ENCODE data around the gene TMEM273. TPM values are rescaled to one million over a fixed set of nuclear protein-coding genes. Genes with fewer than 3 reads are reported as not detected.

TMEM273 gene
- total RNA-seq, 1 donor: not detected

DNA sequence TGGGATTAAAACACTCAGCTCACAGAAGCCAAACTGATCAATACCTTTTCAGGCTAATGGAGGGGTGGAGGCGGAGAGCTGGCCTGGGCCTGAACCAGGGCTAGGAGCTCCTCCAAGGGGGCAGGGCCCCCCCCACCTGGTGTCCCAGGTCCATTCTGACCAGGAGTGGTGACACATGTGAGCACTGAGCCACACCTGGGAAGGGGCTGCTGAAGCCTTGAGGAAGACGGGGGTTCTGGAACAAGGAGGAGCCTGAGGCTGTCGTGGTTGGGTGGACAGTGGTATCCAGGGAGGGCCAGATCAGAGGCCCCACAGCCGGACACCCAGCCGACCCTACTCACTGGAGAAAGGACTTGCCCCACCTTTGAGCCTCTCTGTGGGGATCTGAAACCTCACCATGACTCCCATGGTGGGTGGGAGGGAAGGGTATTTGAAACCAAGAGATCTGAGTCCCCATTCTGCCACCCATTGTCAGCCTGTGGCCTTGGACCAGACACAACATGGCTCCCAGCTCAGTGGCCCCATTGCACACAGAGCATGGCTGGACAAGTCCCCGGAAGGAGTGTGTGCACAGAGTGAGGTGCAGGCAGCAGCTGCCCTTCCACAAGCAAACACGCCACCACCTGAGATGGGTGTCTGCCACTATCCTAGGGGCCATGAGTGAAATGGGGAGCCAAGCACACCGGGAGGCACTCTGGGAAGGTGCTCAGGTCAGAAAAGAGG, 12.4 kb downstream of the TMEM273 start:
- no peaks in the 10 kb centered on the region for H3K79me2 ChIP-seq (ENCODE audit: insufficient read depth, low read length)
- no peaks in the 10 kb centered on the region for H3K36me3 ChIP-seq (ENCODE audit: insufficient read depth, low read length)
- TF ChIP-seq, protein P1, sequence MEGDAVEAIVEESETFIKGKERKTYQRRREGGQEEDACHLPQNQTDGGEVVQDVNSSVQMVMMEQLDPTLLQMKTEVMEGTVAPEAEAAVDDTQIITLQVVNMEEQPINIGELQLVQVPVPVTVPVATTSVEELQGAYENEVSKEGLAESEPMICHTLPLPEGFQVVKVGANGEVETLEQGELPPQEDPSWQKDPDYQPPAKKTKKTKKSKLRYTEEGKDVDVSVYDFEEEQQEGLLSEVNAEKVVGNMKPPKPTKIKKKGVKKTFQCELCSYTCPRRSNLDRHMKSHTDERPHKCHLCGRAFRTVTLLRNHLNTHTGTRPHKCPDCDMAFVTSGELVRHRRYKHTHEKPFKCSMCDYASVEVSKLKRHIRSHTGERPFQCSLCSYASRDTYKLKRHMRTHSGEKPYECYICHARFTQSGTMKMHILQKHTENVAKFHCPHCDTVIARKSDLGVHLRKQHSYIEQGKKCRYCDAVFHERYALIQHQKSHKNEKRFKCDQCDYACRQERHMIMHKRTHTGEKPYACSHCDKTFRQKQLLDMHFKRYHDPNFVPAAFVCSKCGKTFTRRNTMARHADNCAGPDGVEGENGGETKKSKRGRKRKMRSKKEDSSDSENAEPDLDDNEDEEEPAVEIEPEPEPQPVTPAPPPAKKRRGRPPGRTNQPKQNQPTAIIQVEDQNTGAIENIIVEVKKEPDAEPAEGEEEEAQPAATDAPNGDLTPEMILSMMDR (IDR thresholded peaks at IDR 0.05; ENCODE audit: extremely low read depth, low read depth, low read length): no peak
- no peaks in the 10 kb centered on the region for H3K27me3 ChIP-seq (ENCODE audit: insufficient read depth, low read length)
- no peak overlapping the region for H2AFZ ChIP-seq (ENCODE audit: low read length)
- DNase-seq (ENCODE audit: insufficient read length, low spot score, missing footprints): no peak
- H4K20me1 ChIP-seq (ENCODE audit: insufficient read depth, low read length): no peaks in the 10 kb centered on the region
- no peak overlapping the region for H3K4me2 ChIP-seq (ENCODE audit: insufficient read depth, low read length)
- no peak overlapping the region for H3K4me3 ChIP-seq (ENCODE audit: insufficient read depth, low read length)
- peaks cover 13% of the 10 kb centered on the region for H3K4me1 ChIP-seq (ENCODE audit: insufficient read depth, low read length)
- no peaks in the 10 kb centered on the region for H3K9me3 ChIP-seq (ENCODE audit: low read depth, low read length)
- H3K27ac ChIP-seq (ENCODE audit: low read depth, low read length): no peak overlapping the region

DNA sequence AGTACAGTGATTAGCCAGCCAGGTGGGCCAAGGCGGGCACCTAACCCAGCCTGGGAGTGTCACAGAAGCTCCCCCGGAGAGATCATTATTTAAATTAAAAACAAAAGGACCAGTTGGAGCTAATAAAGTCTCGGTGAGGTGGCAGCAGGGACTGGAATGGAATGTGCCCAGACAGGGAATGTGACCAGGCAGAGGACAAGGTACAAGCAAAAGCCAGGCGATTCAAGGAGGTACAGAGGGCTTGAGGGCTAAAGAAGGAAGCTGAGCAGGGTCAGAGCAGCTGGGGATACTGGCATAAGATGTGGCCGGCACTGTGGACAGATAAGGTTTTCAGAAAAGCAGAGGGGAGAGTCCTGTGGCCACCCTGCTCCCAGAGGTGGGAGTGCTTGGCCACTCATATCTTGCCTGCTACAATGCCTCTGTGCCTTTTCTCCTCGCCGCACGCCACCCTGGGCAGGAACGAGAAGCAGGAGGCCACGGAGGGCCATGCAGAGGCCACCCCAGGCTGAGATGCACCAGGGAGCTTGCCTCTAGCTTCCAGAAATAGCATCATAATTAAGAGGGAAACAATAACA, 13.2 kb downstream of the TMEM273 start:
- Histone ChIP-seq H3K4me1 (ENCODE audit: insufficient read depth, low read length) (peaks cover 13% of the 10 kb centered on the region), H2AFZ (ENCODE audit: low read length) (no peak overlapping the region), H3K27me3 (ENCODE audit: insufficient read depth, low read length) (no peaks in the 10 kb centered on the region), H3K79me2 (ENCODE audit: insufficient read depth, low read length) (no peaks in the 10 kb centered on the region), H3K27ac (ENCODE audit: low read depth, low read length) (no peak overlapping the region), H3K36me3 (ENCODE audit: insufficient read depth, low read length) (no peaks in the 10 kb centered on the region), H3K9me3 (ENCODE audit: low read depth, low read length) (no peaks in the 10 kb centered on the region), H4K20me1 (ENCODE audit: insufficient read depth, low read length) (no peaks in the 10 kb centered on the region), H3K4me3 (ENCODE audit: insufficient read depth, low read length) (no peak overlapping the region), H3K4me2 (ENCODE audit: insufficient read depth, low read length) (no peak overlapping the region)
- TF ChIP-seq, protein P1 (IDR thresholded peaks at IDR 0.05; ENCODE audit: extremely low read depth, low read depth, low read length): no peak
- DNase-seq (ENCODE audit: insufficient read length, low spot score, missing footprints): peak; percentile 55

DNA sequence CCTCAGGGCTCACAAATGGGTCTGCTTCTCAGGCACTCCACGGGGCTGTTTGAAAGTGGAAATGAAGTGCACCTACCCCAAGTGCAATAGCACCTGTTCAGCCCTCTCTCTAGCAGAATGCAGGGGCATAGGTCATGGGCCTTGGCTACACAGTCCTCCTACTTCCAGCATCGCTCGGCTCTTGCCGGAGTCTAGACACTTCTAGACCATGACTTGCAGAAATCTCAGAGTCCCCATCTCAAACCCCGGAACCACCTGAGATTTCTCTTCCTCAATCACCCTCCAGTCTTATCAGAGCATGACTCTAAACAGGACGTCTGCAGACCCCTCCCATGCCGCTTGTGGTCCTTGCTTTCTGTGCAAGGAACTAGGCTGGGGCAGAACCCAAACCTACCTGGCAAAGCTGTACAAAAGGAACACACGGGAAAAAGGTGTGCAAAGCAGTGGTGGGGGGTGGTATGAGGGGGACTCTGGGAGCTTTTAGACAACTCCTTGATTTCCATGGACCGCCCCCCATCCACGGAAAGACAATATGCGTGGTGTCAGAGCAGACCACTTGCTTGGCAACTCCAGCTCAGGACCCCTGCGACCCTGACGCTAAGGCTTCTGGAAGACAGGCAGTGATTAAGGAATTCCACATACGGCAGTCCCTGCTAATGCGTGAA, 13.8 kb downstream of the TMEM273 start:
- TF ChIP-seq, protein P1 (IDR thresholded peaks at IDR 0.05; ENCODE audit: extremely low read depth, low read depth, low read length): no peak
- no peaks in the 10 kb centered on the region for H3K9me3 ChIP-seq (ENCODE audit: low read depth, low read length)
- peaks cover 13% of the 10 kb centered on the region for H3K4me1 ChIP-seq (ENCODE audit: insufficient read depth, low read length)
- H3K4me2 ChIP-seq (ENCODE audit: insufficient read depth, low read length): no peak overlapping the region
- H4K20me1 ChIP-seq (ENCODE audit: insufficient read depth, low read length): no peaks in the 10 kb centered on the region
- peak; percentile 42 for DNase-seq (ENCODE audit: insufficient read length, low spot score, missing footprints)
- H3K27ac ChIP-seq (ENCODE audit: low read depth, low read length): no peak overlapping the region
- no peak overlapping the region for H2AFZ ChIP-seq (ENCODE audit: low read length)
- no peaks in the 10 kb centered on the region for H3K79me2 ChIP-seq (ENCODE audit: insufficient read depth, low read length)
- H3K4me3 ChIP-seq (ENCODE audit: insufficient read depth, low read length): no peak overlapping the region
- no peaks in the 10 kb centered on the region for H3K27me3 ChIP-seq (ENCODE audit: insufficient read depth, low read length)
- H3K36me3 ChIP-seq (ENCODE audit: insufficient read depth, low read length): no peaks in the 10 kb centered on the region

DNA sequence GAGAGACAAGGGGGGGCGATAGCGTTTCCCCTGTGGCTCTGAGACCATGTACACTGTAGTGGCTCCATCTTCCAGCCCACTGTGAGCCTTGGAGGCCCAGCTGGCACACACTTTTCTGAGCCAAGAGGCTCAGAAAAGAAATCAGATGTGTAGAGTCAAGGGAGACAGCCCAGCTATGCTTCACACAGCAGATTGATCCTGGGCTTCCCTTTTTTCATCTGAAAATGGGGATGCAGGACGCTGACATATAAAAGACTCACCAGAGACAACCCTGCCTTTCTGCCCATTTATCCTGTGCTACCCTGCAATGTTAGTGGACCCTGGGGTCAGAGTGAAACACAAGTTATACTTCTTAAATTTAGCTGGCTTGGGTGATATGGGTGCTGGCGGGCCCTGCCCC, 14.3 kb downstream of the TMEM273 start:
- no peaks in the 10 kb centered on the region for H3K27me3 ChIP-seq (ENCODE audit: insufficient read depth, low read length)
- no peaks in the 10 kb centered on the region for H4K20me1 ChIP-seq (ENCODE audit: insufficient read depth, low read length)
- H3K79me2 ChIP-seq (ENCODE audit: insufficient read depth, low read length): no peaks in the 10 kb centered on the region
- H2AFZ ChIP-seq (ENCODE audit: low read length): no peak overlapping the region
- H3K36me3 ChIP-seq (ENCODE audit: insufficient read depth, low read length): no peaks in the 10 kb centered on the region
- H3K9me3 ChIP-seq (ENCODE audit: low read depth, low read length): no peaks in the 10 kb centered on the region
- peaks cover 13% of the 10 kb centered on the region for H3K4me1 ChIP-seq (ENCODE audit: insufficient read depth, low read length)
- H3K4me2 ChIP-seq (ENCODE audit: insufficient read depth, low read length): no peak overlapping the region
- TF ChIP-seq, protein P1 (IDR thresholded peaks at IDR 0.05; ENCODE audit: extremely low read depth, low read depth, low read length): no peak
- H3K4me3 ChIP-seq (ENCODE audit: insufficient read depth, low read length): no peak overlapping the region
- no peak for DNase-seq (ENCODE audit: insufficient read length, low spot score, missing footprints)
- H3K27ac ChIP-seq (ENCODE audit: low read depth, low read length): no peak overlapping the region
